HL-60/S4 treated with retinoic acid at 250 ng/mL for 4 days and 3 days (cell line): ENCODE results near the gene GTF3C4.

Experiments used
- in situ Hi-C: fragments of 300-500 bp; cut with MboI; formaldehyde crosslinking; loops from 2 replicates; pipeline ENCODE4 v1.7.0; 2022; ENCODE audit warnings: low sequenced_read_pairs

Gene GTF3C4

DNA sequence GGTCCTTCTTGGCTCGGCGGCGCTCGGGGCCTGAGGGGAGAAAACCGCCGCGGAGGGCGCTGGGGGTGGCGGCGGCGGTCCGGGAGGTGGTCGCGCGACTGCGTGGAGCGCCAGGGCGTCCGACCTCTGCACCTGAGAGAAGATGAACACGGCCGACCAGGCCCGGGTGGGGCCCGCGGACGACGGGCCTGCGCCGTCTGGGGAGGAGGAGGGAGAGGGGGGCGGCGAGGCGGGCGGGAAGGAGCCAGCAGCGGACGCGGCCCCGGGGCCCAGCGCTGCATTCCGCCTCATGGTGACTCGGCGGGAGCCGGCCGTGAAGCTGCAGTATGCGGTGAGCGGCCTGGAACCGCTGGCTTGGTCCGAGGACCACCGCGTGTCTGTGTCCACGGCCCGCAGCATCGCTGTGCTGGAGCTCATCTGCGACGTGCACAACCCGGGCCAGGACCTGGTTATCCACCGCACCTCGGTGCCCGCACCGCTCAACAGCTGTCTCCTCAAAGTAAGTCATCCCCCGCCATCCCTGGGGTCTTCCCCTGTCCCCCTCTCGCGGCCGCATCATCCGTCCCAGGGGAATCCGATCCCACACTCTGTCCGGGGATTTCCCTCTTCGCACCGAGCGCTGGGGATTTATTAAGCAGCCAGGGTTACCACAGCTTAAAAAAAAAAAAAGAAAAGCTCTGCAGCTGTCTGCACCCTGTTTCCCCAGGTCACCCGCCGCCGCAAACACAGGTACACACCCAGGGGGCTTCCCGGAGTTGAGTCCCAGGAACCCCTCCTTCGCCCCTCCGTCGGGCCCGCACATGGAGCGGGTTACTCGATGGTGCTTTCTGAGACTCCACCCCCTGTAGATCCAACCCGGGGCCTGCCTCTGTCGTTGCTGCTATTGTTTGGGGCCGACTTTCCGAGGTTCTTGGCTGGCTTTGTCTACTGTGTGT lies at the start of gene GTF3C4:
GTF3C4 (plus strand) TSS at position 8 of the 935 bp plus-strand sequence; CDS start at position 143, 135 bp downstream.
- in situ Hi-C loops, result no loop called here

GRCh38 chr9:132622159-132622558 lies 48.1 kb upstream of the GTF3C4 start:
- in situ Hi-C loops, result no loop called here

DNA sequence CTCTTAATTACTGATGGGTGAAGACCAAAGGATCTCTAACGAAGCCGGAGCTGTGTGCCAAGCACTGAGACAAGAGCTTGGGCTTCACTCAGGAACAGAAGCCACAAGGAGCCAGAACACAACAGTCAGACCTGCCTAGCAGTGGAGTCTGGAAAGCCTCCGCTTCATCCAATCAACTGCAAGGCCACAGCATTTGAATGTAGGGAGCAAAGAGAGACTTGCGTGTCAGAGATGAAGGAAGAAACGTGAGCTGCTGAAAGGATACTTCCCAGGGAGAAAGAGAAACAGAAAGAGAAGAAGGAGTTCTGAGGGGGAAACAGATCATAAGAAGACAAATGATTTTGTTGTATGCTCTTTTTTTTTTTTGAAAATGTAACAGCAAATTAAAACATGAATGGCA lies 44.0 kb upstream of the GTF3C4 start:
- in situ Hi-C loops, result no loop called here

DNA sequence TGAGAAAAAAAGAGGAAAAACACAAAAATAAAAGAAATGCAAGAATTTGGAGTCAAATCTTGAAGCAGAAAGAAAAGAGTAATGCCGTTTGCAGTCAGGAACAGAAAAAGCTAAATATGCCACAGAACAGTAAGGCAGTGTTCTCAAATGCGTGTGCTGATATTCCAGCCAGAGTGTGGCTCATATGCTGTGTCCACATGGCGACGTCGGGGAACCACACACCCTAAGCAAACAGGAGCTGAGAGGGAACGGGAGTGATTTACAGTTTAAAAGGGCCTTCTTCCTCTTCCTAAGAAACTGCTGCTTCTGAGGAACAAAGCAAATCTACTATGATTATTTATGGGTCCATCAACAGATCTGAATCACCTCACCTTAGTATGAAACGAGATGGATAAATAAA lies 43.2 kb upstream of the GTF3C4 start:
- in situ Hi-C loops, result no loop called here

DNA sequence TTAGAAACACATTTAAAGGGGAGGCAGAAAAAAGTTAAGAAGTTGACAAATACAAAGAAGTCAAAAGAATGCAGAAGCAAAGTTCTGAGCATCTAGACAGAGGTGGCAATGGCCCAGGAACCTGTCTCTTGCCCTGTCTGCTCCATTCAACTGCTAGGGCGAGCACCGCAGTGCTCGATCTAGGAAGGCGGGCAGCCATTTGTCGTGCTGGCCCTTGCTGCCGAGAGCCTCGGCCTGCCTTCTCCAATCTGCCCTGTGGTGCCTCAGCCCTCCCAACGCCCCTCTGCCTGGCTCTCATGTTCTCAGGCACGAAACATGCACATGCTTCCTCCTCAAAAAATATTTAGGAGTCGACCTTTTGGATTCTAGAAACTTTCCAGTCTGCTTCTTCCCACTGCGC lies 42.7 kb upstream of the GTF3C4 start:
- in situ Hi-C loops, result no loop called here

GRCh38 chr9:132628746-132629145 lies 41.5 kb upstream of the GTF3C4 start:
- in situ Hi-C loops, result no loop called here

DNA sequence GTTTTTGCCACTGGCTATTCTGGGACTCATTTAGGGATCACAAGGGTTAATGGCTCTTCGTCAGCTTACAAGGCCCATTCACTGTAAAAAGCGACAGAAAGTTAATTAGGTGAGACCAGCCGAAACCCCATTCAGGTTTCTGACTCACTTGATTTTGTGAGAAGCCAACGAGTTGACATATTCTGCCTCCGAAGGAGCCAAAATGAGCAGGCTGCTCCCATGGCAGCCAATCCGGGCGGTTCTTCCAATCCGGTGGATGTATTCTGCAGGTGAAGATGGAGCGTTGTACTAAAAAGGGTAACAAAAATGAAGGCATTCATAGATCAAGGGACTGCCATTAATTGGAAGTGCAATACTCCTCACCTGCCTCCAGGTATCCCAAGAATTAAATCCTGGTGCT lies 40.1 kb upstream of the GTF3C4 start:
- in situ Hi-C loops, result no loop called here

GRCh38 chr9:132630811-132631210 lies 39.5 kb upstream of the GTF3C4 start:
- in situ Hi-C loops, result no loop called here

- in situ Hi-C loops, result no loop called here
Measured at GRCh38 chr9:132631280-132631679, 39.0 kb upstream of the GTF3C4 start.

GRCh38 chr9:132631685-132632084 lies 38.6 kb upstream of the GTF3C4 start:
- in situ Hi-C loops, result no loop called here

DNA sequence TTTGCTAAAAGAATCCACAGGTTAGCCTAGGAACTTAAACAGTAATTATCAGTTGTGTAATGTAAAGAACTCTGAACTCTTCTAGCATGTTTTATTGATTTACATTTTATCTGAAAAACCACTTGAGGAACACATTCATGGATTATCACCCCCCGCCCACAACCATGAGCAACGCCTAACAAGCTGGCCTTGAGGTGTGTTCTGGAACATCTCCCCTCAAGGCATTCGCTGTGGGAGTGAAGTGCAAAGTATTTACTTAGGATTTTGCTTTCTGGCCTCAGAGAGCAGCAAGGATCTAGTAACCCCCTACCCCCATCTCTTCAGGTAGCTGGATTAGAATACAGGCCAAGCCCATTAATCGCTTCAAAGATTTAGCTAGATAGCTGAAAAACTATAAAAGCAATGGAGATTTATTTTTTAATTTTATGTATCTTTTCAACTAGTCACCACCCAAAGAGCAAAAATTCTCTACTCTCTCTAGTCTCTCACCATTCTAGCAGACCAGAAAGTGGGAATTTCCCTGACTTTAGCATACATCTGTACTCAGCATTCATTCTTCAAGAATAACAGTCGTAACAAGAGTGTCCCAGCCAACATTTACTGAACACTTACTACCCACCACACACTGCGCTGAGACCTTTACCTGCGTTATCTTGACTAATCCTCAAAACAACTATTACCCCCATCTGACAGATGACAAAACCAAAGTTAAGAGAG lies 37.7 kb upstream of the GTF3C4 start:
- in situ Hi-C loops, result no loop called here

DNA sequence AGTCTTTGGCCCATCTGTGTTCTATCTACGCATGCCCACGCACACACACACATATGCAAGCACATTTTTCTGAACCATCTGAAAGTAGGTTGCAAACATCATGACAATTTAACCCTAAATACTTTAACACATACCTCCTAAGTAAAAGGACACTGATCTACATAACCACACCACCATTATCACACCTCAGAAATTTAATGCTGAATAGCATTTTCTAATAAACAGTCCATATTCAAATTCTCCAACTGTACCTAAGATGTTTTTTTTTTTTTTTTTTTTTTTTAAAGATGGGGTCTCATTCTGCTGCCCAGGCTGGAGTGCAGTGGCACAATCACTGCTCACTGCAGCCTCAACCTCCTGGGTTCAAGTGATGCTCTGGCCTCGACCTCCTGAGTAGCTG lies 35.9 kb upstream of the GTF3C4 start:
- in situ Hi-C loops, result no loop called here

GRCh38 chr9:132637351-132637750 lies 32.9 kb upstream of the GTF3C4 start:
- in situ Hi-C loops, result no loop called here

DNA sequence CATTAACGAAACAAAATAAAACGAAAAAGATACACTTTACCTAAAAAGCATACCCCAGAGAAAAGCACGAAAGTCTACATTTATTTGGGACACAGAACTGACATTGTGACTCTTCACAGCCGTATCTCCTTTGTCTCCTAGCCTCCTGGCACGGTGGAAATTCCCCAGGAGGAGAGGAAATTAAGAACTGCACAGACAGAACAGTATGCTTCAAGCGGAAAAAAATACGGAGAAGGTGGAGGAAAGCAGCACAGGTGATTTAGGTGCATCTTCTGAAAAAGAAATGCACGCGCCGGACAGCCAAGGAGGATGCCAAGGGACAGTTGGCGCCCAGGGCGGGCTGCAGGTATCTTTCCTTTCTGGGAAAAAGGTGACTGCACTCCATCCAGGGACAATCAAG lies 32.5 kb upstream of the GTF3C4 start:
- in situ Hi-C loops, result no loop called here

DNA sequence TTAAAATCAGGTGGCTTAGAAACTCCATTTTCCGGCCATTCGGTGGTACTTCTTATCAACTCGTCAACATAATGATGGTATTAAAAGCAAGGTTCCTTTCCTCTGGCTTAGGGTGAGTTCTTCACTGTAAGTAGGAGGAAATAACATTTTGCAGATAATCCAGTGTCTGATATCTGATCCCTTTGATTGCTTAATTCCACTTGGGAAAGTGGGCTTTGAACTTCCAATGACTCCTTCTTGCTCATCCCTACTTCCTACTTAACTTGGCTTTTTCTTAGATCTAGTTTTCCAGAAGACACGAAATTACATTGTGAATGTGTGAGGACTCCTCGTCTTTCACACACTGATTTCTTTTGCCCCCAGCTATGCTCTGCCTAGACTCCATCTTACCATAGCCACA lies 32.0 kb upstream of the GTF3C4 start:
- in situ Hi-C loops, result no loop called here

- in situ Hi-C loops, result no loop called here
Measured at GRCh38 chr9:132639322-132639721, 30.9 kb upstream of the GTF3C4 start.

DNA sequence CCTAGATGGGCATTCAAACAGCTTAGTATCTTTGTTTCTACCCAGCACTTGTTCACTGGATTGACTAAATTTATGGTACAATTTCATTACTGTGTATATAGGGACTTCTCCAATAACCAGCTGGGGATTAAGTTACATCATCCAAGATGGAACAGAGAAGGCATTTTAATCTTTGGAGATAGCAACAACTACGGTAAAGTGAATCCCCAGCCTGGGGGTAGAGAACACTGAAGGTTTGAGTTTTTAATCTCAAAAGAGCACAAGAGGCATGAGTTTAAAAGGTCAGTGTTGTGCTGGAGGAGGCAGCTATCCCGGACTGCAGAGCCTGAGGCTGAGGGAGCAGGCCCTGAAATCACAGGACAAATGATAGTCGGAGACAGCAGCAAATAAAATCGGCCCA lies 29.0 kb upstream of the GTF3C4 start:
- in situ Hi-C loops, result no loop called here

GRCh38 chr9:132644251-132644650 lies 26.0 kb upstream of the GTF3C4 start:
- in situ Hi-C loops, result no loop called here

- in situ Hi-C loops, result no loop called here
Measured at GRCh38 chr9:132645306-132645705, 25.0 kb upstream of the GTF3C4 start.

GRCh38 chr9:132645711-132646110 lies 24.6 kb upstream of the GTF3C4 start:
- in situ Hi-C loops, result no loop called here

GRCh38 chr9:132646726-132647125 lies 23.5 kb upstream of the GTF3C4 start:
- in situ Hi-C loops, result no loop called here

GRCh38 chr9:132647355-132647754 lies 22.9 kb upstream of the GTF3C4 start:
- in situ Hi-C loops, result no loop called here
